Fibroblast of lung (primary cell): ENCODE results near the gene GNS. TPM values are rescaled to one million over a fixed set of nuclear protein-coding genes. Genes with fewer than 3 reads are reported as not detected.

Experiments used
- DNase-seq, 2 donors: peaks; one replicate each; pipeline versions ENCODE4 v3.0.0 to v3.0.0-alpha.2; 2010; ENCODE audit warnings: low read depth in 2 of 2
- H2AFZ ChIP-seq: 2 replicates; pipeline ENCODE4 v1.5.1; 2012; ENCODE audit warnings: low read length, control low read depth, inconsistent platforms
- H3K27ac ChIP-seq: 2 replicates; pipeline ENCODE4 v1.5.1; 2011; ENCODE audit warnings: low read length, control low read depth; ENCODE audit not compliant: insufficient read depth
- H3K27me3 ChIP-seq: 2 replicates; pipeline ENCODE4 v1.5.1; 2011; ENCODE audit warnings: mild to moderate bottlenecking, low read length; ENCODE audit not compliant: control insufficient read depth, insufficient read depth
- H3K36me3 ChIP-seq: 2 replicates; pipeline ENCODE4 v1.5.1; 2011; ENCODE audit warnings: low read length; ENCODE audit not compliant: control insufficient read depth, insufficient read depth
- H3K4me1 ChIP-seq: 2 replicates; pipeline ENCODE4 v1.5.1; 2011; ENCODE audit warnings: low read length; ENCODE audit not compliant: control insufficient read depth, insufficient read depth; ENCODE audit errors: extremely low read depth
- H3K4me2 ChIP-seq: 2 replicates; pipeline ENCODE4 v1.5.1; 2011; ENCODE audit warnings: low read length, control low read depth; ENCODE audit not compliant: insufficient read depth; ENCODE audit errors: extremely low read depth
- H3K4me3 ChIP-seq, 4 experiments: fragments of 200-600 bp in 1 of 4; sonication (generic) in 1 of 4; replicated peaks in 1 of 4; 2 replicates each; pipeline ENCODE4 v1.5.1; 2011 to 2016; ENCODE audit warnings: low read length in 4 of 4, low read depth in 3 of 4, mild to moderate bottlenecking in 3 of 4, control low read depth in 2 of 4, inconsistent platforms in 1 of 4, mixed read lengths in 1 of 4; ENCODE audit not compliant: insufficient read depth in 1 of 4; ENCODE audit errors: control extremely low read depth in 1 of 4
- H3K79me2 ChIP-seq: 2 replicates; pipeline ENCODE4 v1.5.1; 2012; ENCODE audit warnings: mild to moderate bottlenecking, low read length, inconsistent platforms; ENCODE audit not compliant: control insufficient read depth, insufficient read depth
- H3K9ac ChIP-seq: 2 replicates; pipeline ENCODE4 v1.5.1; 2011; ENCODE audit warnings: mild to moderate bottlenecking, low read length, control low read depth; ENCODE audit not compliant: insufficient read depth
- H3K9me3 ChIP-seq: 2 replicates; pipeline ENCODE4 v1.5.1; 2012; ENCODE audit warnings: low read depth, low read length; ENCODE audit not compliant: control insufficient read depth, insufficient read depth
- H4K20me1 ChIP-seq: 2 replicates; pipeline ENCODE4 v1.5.1; 2011; ENCODE audit warnings: low read length; ENCODE audit not compliant: control insufficient read depth, insufficient read depth; ENCODE audit errors: extremely low read depth
- CTCF ChIP-seq, 2 donors: IDR thresholded peaks in 1 of 2; conservative IDR thresholded peaks in 1 of 2; 1 replicate in 1 of 2; 2 replicates in 1 of 2; pipeline ENCODE4 v1.5.1; 2011 to 2012; ENCODE audit warnings: low read length in 2 of 2, control low read depth in 1 of 2, inconsistent platforms in 1 of 2, low read depth in 1 of 2, mild to moderate bottlenecking in 1 of 2
- EZH2 ChIP-seq: IDR thresholded peaks from 2 replicates; pipeline ENCODE4 v1.5.1; 2012; ENCODE audit warnings: low read length, control low read depth, mild to moderate bottlenecking; ENCODE audit errors: missing control alignments
- polyA plus RNA-seq, 2 donors: library from polyadenylated mRNA; depleted of rRNA in 1 of 2; stranded (reverse) in 1 of 2; unstranded in 1 of 2; fragments of >200 nt; gene quantifications; 2 replicates each; pipeline ENCODE4 v1.2.1, GENCODE V29; 2011 to 2012; ENCODE audit warnings: missing spikeins in 1 of 2
- total RNA-seq: library from RNA; depleted of rRNA; stranded (reverse); fragments of >200 nt; gene quantifications from 2 replicates; pipeline ENCODE4 v1.2.1, GENCODE V29; 2014

The GNS gene
- total and polyA plus RNA-seq, 2 donors (not counting 1 experiment from before 2014, with no cell fraction given), result 219 to 249 TPM

- Histone ChIP-seq H4K20me1 (no peaks in the 10 kb centered on the region), H3K27ac (no peak overlapping the region), H3K4me2 (no peak overlapping the region)
Measured at GRCh38 chr12:64666054-64666914, 92.9 kb downstream of the GNS start.

GRCh38 chr12:64665514-64665913, 93.7 kb downstream of the GNS start:
- H3K36me3 ChIP-seq, result no peaks in the 10 kb centered on the region
- H3K27ac ChIP-seq, result no peak overlapping the region
- peak overlapping the region in 1 of 4 experiments; percentile 1 for H3K4me3 ChIP-seq
- no peak for TF ChIP-seq EZH2
- TF ChIP-seq CTCF (conservative IDR thresholded peaks at IDR 0.05 in 1 of 2, IDR thresholded peaks at IDR 0.05 in 1 of 2; ENCODE audit: low read depth in 1 of 2, low read length in 2 of 2), result no peak
- DNase-seq, result no peak
- no peak overlapping the region for H2AFZ ChIP-seq
- peak overlapping the region; percentile 28 for H3K4me2 ChIP-seq
- no peaks in the 10 kb centered on the region for H4K20me1 ChIP-seq
- peaks cover 11% of the 10 kb centered on the region for H3K4me1 ChIP-seq
- no peaks in the 10 kb centered on the region for H3K27me3 ChIP-seq
- H3K9ac ChIP-seq, result no peak overlapping the region
- peaks cover 18% of the 10 kb centered on the region for H3K79me2 ChIP-seq
- H3K9me3 ChIP-seq, result no peaks in the 10 kb centered on the region

More at GRCh38 chr12:64666054-64666914, 92.9 kb downstream of the GNS start:
- H3K4me3 ChIP-seq, result peak overlapping the region in 1 of 4 experiments; percentile 1
- TF ChIP-seq CTCF (conservative IDR thresholded peaks at IDR 0.05 in 1 of 2, IDR thresholded peaks at IDR 0.05 in 1 of 2; ENCODE audit: low read depth in 1 of 2, low read length in 2 of 2), result no peak
- no peak for TF ChIP-seq EZH2
- H3K4me1 ChIP-seq, result peaks cover 11% of the 10 kb centered on the region
- no peaks in the 10 kb centered on the region for H3K9me3 ChIP-seq
- peak; percentile 49 to 72 for DNase-seq
- no peak overlapping the region for H3K9ac ChIP-seq
- no peak overlapping the region for H2AFZ ChIP-seq
- peaks cover 15% of the 10 kb centered on the region for H3K79me2 ChIP-seq
- no peaks in the 10 kb centered on the region for H3K27me3 ChIP-seq
- no peaks in the 10 kb centered on the region for H3K36me3 ChIP-seq

Other genes starting within 250 kb of the GNS start
- 37.7 and 40.3 TPM in 2 replicates for gene RASSF3, start 148.9 kb downstream of the GNS start, total RNA-seq
- gene RASSF3, start 148.9 kb downstream of the GNS start, polyA plus RNA-seq, result 36.3 and 45.9 TPM in 2 replicates
- 0.26 and 0.66 TPM in 2 replicates for gene TBC1D30, start 65.2 kb upstream of the GNS start, total RNA-seq
- 0.23 and 0.24 TPM in 2 replicates for gene TBC1D30, start 65.2 kb upstream of the GNS start, polyA plus RNA-seq